H9 (cell line): ENCODE measurements around the gene NRXN3. TPM values are rescaled to one million over a fixed set of nuclear protein-coding genes. Genes with fewer than 3 reads are reported as not detected.

Experiments
- DNase-seq: peaks from one replicate; pipeline ENCODE4 v3.0.0-alpha.2; 2017
- H2AFZ ChIP-seq: one replicate; pipeline ENCODE4 v1.6.1; 2013; ENCODE audit warnings: mild to moderate bottlenecking, low read length, control low read depth, moderate library complexity
- H2AK5ac ChIP-seq: 2 replicates; pipeline ENCODE4 v1.6.1; 2013; ENCODE audit warnings: low read length, control low read depth, mixed read lengths; ENCODE audit not compliant: insufficient read length
- H2BK120ac ChIP-seq: one replicate; pipeline ENCODE4 v1.6.1; 2013; ENCODE audit warnings: low read depth, mild to moderate bottlenecking, low read length, control low read depth, inconsistent platforms; ENCODE audit not compliant: poor library complexity, severe bottlenecking
- H2BK12ac ChIP-seq: 2 replicates; pipeline ENCODE4 v1.6.1; 2013; ENCODE audit warnings: low read length, control low read depth, mixed read lengths, low read depth; ENCODE audit not compliant: insufficient read length
- H2BK15ac ChIP-seq: 2 replicates; pipeline ENCODE4 v1.6.1; 2013; ENCODE audit warnings: low read depth, low read length, control low read depth
- H2BK20ac ChIP-seq: one replicate; pipeline ENCODE4 v1.6.1; 2013; ENCODE audit warnings: low read depth, mild to moderate bottlenecking, low read length, control low read depth, inconsistent platforms; ENCODE audit not compliant: poor library complexity, severe bottlenecking
- H2BK5ac ChIP-seq: 2 replicates; pipeline ENCODE4 v1.6.1; 2013; ENCODE audit warnings: low read length, control low read depth, mixed read lengths; ENCODE audit not compliant: insufficient read length
- H3K14ac ChIP-seq: 2 replicates; pipeline ENCODE4 v1.6.1; 2013; ENCODE audit warnings: low read length, control low read depth; ENCODE audit not compliant: insufficient read depth
- H3K18ac ChIP-seq: 2 replicates; pipeline ENCODE4 v1.6.1; 2013; ENCODE audit warnings: low read depth, mild to moderate bottlenecking, mixed read lengths, low read length, control low read depth; ENCODE audit not compliant: insufficient read length
- H3K23ac ChIP-seq: 2 replicates; pipeline ENCODE4 v1.6.1; 2013; ENCODE audit warnings: low read length, control low read depth, mixed read lengths, low read depth; ENCODE audit not compliant: insufficient read length
- H3K23me2 ChIP-seq: 2 replicates; pipeline ENCODE4 v1.6.1; 2013; ENCODE audit warnings: low read depth, mild to moderate bottlenecking, mixed read lengths, low read length, control low read depth; ENCODE audit not compliant: insufficient read length, poor library complexity, severe bottlenecking
- H3K27ac ChIP-seq: 2 replicates; pipeline ENCODE4 v1.5.1; 2013; ENCODE audit warnings: low read length, control low read depth, mixed read lengths, low read depth; ENCODE audit not compliant: insufficient read length
- H3K27me3 ChIP-seq: 2 replicates; pipeline ENCODE4 v1.6.1; 2013; ENCODE audit warnings: low read length, control low read depth, inconsistent platforms; ENCODE audit not compliant: insufficient read depth
- H3K4ac ChIP-seq: 2 replicates; pipeline ENCODE4 v1.6.1; 2013; ENCODE audit warnings: low read depth, mild to moderate bottlenecking, control low read depth, inconsistent platforms, low read length, moderate library complexity
- H3K4me1 ChIP-seq: 2 replicates; pipeline ENCODE4 v1.6.1; 2013; ENCODE audit warnings: low read length, control low read depth, inconsistent platforms; ENCODE audit not compliant: insufficient read depth
- H3K4me2 ChIP-seq: 2 replicates; pipeline ENCODE4 v1.6.1; 2013; ENCODE audit warnings: low read length, control low read depth, mixed read lengths; ENCODE audit not compliant: insufficient read length, insufficient read depth
- H3K56ac ChIP-seq: 2 replicates; pipeline ENCODE4 v1.6.1; 2013; ENCODE audit warnings: low read depth, mild to moderate bottlenecking, mixed read lengths, low read length, control low read depth; ENCODE audit not compliant: insufficient read length
- H3K79me1 ChIP-seq: 2 replicates; pipeline ENCODE4 v1.6.1; 2013; ENCODE audit warnings: low read depth, mild to moderate bottlenecking, moderate library complexity, low read length, control low read depth, inconsistent platforms; ENCODE audit not compliant: insufficient read depth, poor library complexity, severe bottlenecking
- H3K79me2 ChIP-seq: 2 replicates; pipeline ENCODE4 v1.6.1; 2013; ENCODE audit warnings: low read length, control low read depth, inconsistent platforms; ENCODE audit not compliant: insufficient read depth
- H3K9ac ChIP-seq: 2 replicates; pipeline ENCODE4 v1.6.1; 2013; ENCODE audit warnings: low read length, control low read depth, mixed read lengths; ENCODE audit not compliant: insufficient read length; ENCODE audit errors: extremely low read depth
- H3K9me3 ChIP-seq: one replicate; pipeline ENCODE4 v1.6.1; 2013; ENCODE audit warnings: low read depth, low read length, inconsistent platforms; ENCODE audit not compliant: control insufficient read depth
- H3T11ph ChIP-seq: one replicate; pipeline ENCODE4 v1.6.1; 2013; ENCODE audit warnings: mild to moderate bottlenecking, low read length, control low read depth, inconsistent platforms
- H4K20me1 ChIP-seq: one replicate; pipeline ENCODE4 v1.6.1; 2013; ENCODE audit not compliant: control insufficient read depth, insufficient read length, insufficient read depth
- H4K5ac ChIP-seq: 2 replicates; pipeline ENCODE4 v1.6.1; 2013; ENCODE audit warnings: low read depth, mild to moderate bottlenecking, mixed read lengths, low read length, control low read depth; ENCODE audit not compliant: insufficient read length
- H4K8ac ChIP-seq: replicated peaks from 2 replicates; pipeline ENCODE4 v1.6.1; 2013; ENCODE audit warnings: low read length, control low read depth, mixed read lengths, low read depth; ENCODE audit not compliant: insufficient read length
- H4K91ac ChIP-seq: 2 replicates; pipeline ENCODE4 v1.6.1; 2013; ENCODE audit warnings: low read depth, mild to moderate bottlenecking, moderate library complexity, mixed read lengths, low read length, control low read depth; ENCODE audit not compliant: insufficient read length
- H3K27ac Mint-ChIP-seq, 3 experiments: 2 replicates in 2 of 3; 3 replicates in 1 of 3; pipeline ENCODE4 v1.8.0; 2020 to 2021; ENCODE audit warnings: mixed read lengths in 3 of 3, mild to moderate bottlenecking in 1 of 3, moderate library complexity in 1 of 3
- H3K27me3 Mint-ChIP-seq: 2 replicates; pipeline ENCODE4 v1.8.0; 2021; ENCODE audit warnings: low read depth, mild to moderate bottlenecking, moderate library complexity, mixed read lengths
- H3K36me3 Mint-ChIP-seq, 3 experiments: 2 replicates in 2 of 3; 3 replicates in 1 of 3; pipeline ENCODE4 v1.8.0; 2020 to 2021; ENCODE audit warnings: low read depth in 3 of 3, mixed read lengths in 3 of 3; ENCODE audit not compliant: insufficient read depth in 1 of 3
- H3K4me1 Mint-ChIP-seq, 2 experiments: 2 replicates each; pipeline ENCODE4 v1.8.0; 2020; ENCODE audit warnings: mixed read lengths in 2 of 2
- H3K4me3 Mint-ChIP-seq, 2 experiments: 2 replicates in 1 of 2; 3 replicates in 1 of 2; pipeline ENCODE4 v1.8.0; 2020 to 2021; ENCODE audit warnings: mild to moderate bottlenecking in 2 of 2, mixed read lengths in 2 of 2, moderate library complexity in 1 of 2
- H3K9me3 Mint-ChIP-seq, 2 experiments: 2 replicates in 1 of 2; 3 replicates in 1 of 2; pipeline ENCODE4 v1.8.0; 2020; ENCODE audit warnings: mild to moderate bottlenecking in 2 of 2, mixed read lengths in 2 of 2, moderate library complexity in 1 of 2
- WGBS: extraction: QIAGEN DNeasy Blood & Tissue Kit; methylation state at CpG from one replicate; pipeline ENCODE4 v1.1.7; 2013; ENCODE audit warnings: missing lambda C conversion rate, low lambda C conversion rate, mixed read lengths; ENCODE audit not compliant: insufficient read length; ENCODE audit errors: extremely low coverage; 5-methylcytosine and 5-hydroxymethylcytosine counted together
- total RNA-seq: library from RNA; stranded (reverse); gene quantifications from 2 replicates; pipeline ENCODE4 v1.2.1, GENCODE V29; 2021
- TF ChIP-seq, protein P1 (sequence below): fragments of 200-600 bp; sonication (generic); conservative IDR thresholded peaks from 3 replicates; pipeline ENCODE4 v1.8.0; 2021; ENCODE audit warnings: antibody characterized with exemption, mild to moderate bottlenecking

Gene NRXN3
- total RNA-seq, 1 experiment from 2014 or later = 1.8 TPM

DNA sequence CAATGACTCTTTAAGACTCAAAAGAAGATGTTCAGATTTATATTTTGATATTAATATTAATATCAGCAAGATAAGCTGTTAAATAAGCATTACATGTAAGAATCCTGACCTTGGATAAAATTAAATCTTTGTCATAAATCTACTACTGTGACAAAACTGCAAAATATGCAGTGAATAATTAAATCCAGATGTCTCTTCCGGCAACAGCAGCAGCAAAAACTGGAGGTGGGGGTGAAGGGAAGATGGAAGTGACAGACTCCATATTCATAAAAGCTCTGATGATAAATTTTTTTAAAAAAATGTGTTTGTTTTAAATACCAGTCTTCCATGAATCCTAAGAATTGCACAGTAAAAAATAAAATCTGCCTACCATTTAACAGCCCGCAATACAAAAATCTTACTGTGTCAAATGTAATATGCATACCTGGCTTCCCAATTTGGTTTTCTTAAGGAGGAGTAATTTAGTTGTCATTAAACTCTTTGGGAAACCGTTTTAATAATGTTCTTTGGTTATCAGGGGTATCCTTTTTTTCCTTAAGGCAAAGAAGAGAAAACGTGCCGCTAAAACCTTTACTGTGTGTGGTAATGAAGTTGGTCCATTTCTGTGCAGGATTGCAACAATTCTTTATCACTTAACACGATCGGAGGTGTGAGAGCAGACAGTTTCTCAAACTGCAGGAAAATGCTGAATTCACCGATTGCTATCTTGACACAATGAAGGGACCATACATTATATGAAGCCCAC, 1562.9 kb downstream of the NRXN3 start:
- no peak overlapping the region for H4K8ac ChIP-seq
- no peak overlapping the region for H3K4ac ChIP-seq
- H3K4me1 ChIP-seq = no peaks in the 10 kb centered on the region; the same call in 1 of the 2 replicates
- H4K5ac ChIP-seq = no peak overlapping the region
- 0 out of 2 replicates have a peak, but pooled peaks cover 1% of the 10 kb centered on the region for H3K27me3 Mint-ChIP-seq
- no peak overlapping the region for H2BK120ac ChIP-seq
- H3K4me1 Mint-ChIP-seq = peaks cover 0 to 4% of the 10 kb centered on the region in 2 experiments; a peak in 1 of 4 replicates
- no peak overlapping the region for H3T11ph ChIP-seq
- H3K9me3 ChIP-seq = peaks cover 9% of the 10 kb centered on the region
- no peak overlapping the region for H2BK15ac ChIP-seq
- H3K9me3 Mint-ChIP-seq = peaks cover 15 to 24% of the 10 kb centered on the region in 2 experiments
- no peak overlapping the region for H3K56ac ChIP-seq
- H4K91ac ChIP-seq = no peak overlapping the region
- no peak overlapping the region for H2AFZ ChIP-seq
- H3K27ac ChIP-seq = no peak overlapping the region
- no peaks in the 10 kb centered on the region for H3K23me2 ChIP-seq
- H4K20me1 ChIP-seq = no peaks in the 10 kb centered on the region
- no peak overlapping the region for H2BK12ac ChIP-seq
- H3K27ac Mint-ChIP-seq = no peak overlapping the region
- no CpG with 5 or more reads among the region's 8 CpGs for WGBS
- H3K27me3 ChIP-seq = no peaks in the 10 kb centered on the region
- no peak overlapping the region for H3K4me3 Mint-ChIP-seq
- TF ChIP-seq, protein P1, sequence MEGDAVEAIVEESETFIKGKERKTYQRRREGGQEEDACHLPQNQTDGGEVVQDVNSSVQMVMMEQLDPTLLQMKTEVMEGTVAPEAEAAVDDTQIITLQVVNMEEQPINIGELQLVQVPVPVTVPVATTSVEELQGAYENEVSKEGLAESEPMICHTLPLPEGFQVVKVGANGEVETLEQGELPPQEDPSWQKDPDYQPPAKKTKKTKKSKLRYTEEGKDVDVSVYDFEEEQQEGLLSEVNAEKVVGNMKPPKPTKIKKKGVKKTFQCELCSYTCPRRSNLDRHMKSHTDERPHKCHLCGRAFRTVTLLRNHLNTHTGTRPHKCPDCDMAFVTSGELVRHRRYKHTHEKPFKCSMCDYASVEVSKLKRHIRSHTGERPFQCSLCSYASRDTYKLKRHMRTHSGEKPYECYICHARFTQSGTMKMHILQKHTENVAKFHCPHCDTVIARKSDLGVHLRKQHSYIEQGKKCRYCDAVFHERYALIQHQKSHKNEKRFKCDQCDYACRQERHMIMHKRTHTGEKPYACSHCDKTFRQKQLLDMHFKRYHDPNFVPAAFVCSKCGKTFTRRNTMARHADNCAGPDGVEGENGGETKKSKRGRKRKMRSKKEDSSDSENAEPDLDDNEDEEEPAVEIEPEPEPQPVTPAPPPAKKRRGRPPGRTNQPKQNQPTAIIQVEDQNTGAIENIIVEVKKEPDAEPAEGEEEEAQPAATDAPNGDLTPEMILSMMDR = no peak
- no peak overlapping the region for H3K14ac ChIP-seq
- no peak overlapping the region for H3K4me2 ChIP-seq
- H3K18ac ChIP-seq = no peak overlapping the region
- H2AK5ac ChIP-seq = no peak overlapping the region
- H2BK20ac ChIP-seq = no peak overlapping the region
- no peaks in the 10 kb centered on the region for H3K79me2 ChIP-seq
- no peak for DNase-seq
- H3K79me1 ChIP-seq = no peaks in the 10 kb centered on the region
- peaks cover 10 to 18% (median 11%) of the 10 kb centered on the region in 3 experiments for H3K36me3 Mint-ChIP-seq
- H3K9ac ChIP-seq = no peak overlapping the region
- no peak overlapping the region for H3K23ac ChIP-seq
- no peak overlapping the region for H2BK5ac ChIP-seq
